GM13977 (cell line): ENCODE measurements around the gene TSPOAP1.

ENCODE experiments used
- DNase-seq: peaks from one replicate; pipeline ENCODE4 v3.0.0; 2012; ENCODE audit warnings: low spot score
- in situ Hi-C: fragments of 300-500 bp; cut with MboI; formaldehyde crosslinking; loops from one replicate; pipeline ENCODE4 v1.12.0; 2022; ENCODE audit warnings: low sequenced_read_pairs, low pct_unique_long_range_greater_than_20kb, mixed read lengths, inconsistent platforms; ENCODE audit not compliant: unreplicated experiment
- TF ChIP-seq, protein P1 (sequence below): IDR thresholded peaks from 2 replicates; pipeline ENCODE4 v1.5.1; 2012; ENCODE audit warnings: mild to moderate bottlenecking, control low read depth; ENCODE audit not compliant: insufficient read depth; ENCODE audit errors: extremely low read depth, missing control alignments

The TSPOAP1 gene

DNA sequence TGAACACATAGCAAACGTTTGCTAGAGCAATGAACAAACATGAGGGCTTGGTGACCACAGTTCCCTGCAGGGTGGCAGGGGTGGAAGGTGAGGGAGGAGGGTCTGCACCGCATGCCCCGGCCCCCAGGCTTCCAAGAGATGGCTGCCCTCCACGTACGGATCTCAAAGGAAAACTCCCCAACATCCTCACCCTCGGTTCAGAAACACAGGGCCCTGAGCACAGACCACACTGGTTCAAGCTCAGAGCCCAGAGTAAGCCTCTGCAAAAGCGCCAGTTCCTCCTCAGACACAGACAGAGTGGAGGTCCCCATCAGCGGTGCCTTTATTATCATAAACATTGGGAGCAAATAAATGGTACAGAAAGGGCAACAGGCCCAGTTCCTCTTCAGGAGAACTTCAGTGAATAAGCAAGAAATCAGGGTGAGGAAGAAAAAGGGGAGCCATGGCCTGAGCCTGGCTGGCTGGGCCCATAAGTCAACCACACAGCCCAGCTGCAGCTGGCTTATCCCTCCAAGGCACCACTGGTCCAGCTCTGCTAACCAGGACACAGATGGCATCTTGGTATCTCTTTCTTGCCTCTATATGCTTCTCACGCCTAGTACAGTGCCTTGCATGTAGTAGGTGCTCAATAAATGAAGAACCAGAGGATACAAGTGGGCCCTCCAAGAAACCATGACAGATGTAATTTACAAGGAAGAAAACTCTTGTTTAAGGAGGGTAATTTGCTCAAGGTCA is 58.9 kb downstream of the TSPOAP1 start:
- in situ Hi-C loops, result no loop called here
- TF ChIP-seq, protein P1, sequence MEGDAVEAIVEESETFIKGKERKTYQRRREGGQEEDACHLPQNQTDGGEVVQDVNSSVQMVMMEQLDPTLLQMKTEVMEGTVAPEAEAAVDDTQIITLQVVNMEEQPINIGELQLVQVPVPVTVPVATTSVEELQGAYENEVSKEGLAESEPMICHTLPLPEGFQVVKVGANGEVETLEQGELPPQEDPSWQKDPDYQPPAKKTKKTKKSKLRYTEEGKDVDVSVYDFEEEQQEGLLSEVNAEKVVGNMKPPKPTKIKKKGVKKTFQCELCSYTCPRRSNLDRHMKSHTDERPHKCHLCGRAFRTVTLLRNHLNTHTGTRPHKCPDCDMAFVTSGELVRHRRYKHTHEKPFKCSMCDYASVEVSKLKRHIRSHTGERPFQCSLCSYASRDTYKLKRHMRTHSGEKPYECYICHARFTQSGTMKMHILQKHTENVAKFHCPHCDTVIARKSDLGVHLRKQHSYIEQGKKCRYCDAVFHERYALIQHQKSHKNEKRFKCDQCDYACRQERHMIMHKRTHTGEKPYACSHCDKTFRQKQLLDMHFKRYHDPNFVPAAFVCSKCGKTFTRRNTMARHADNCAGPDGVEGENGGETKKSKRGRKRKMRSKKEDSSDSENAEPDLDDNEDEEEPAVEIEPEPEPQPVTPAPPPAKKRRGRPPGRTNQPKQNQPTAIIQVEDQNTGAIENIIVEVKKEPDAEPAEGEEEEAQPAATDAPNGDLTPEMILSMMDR, result no peak
- no peak for DNase-seq

DNA sequence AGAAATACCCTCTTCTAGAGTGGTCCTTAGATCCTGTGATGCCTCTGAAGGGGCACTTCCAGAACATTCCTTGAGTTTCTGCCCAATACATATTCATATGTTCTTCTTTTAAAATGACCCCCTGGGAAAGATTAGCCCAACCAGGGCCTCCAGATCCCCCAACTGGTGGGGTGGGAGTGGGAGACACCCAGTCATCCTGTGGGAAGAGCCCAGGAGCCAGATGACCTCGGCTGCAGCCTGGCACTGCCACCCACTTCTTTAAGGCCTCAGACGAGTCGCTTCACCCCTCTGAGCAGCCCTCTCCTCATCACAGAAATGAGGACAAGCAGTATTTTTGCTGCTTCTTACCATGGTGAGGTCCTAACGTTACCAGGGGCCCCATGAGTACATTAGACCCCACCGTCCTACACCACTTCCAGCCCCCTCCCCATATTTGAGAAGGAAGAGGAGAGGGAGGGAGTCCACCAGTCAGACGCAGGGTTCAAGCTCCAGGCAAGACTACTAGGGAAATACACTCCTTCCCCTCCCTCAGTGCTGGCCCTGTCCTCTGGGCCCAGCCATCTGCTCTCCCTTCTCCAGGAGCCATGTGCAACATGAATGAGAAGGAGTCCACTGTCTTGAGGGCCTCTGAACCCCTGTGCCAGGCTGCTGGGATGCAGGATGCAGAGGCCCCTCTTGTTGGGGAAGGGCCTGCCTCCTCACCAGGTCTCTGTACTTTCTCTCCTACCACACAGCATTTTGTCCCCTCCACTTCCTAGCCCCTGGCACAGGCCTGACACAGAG is 59.6 kb downstream of the TSPOAP1 start:
- DNase-seq, result no peak
- in situ Hi-C loops, result no loop called here
- TF ChIP-seq, protein P1, result no peak

DNA sequence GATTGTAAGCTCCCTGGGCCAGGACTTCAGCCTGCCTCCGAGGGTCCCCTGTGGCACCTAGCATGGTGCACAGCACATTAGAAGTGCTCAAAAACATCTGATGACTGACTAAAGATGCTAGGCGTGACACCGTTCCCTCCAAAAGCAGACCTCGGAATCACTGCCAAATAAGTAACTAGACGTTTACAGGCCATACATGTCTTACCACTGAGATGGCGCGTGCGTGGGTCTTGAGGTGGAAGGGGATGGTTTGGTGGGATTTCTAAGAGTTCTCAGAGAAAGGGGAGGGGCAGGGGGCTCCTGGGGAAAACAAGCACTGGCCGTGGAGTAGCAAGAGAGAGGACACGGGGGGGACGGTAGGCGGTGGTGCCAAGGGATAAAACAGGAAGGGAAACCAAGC is 60.3 kb downstream of the TSPOAP1 start:
- DNase-seq, result no peak
- TF ChIP-seq, protein P1, result no peak
- in situ Hi-C loops, result no loop called here

DNA sequence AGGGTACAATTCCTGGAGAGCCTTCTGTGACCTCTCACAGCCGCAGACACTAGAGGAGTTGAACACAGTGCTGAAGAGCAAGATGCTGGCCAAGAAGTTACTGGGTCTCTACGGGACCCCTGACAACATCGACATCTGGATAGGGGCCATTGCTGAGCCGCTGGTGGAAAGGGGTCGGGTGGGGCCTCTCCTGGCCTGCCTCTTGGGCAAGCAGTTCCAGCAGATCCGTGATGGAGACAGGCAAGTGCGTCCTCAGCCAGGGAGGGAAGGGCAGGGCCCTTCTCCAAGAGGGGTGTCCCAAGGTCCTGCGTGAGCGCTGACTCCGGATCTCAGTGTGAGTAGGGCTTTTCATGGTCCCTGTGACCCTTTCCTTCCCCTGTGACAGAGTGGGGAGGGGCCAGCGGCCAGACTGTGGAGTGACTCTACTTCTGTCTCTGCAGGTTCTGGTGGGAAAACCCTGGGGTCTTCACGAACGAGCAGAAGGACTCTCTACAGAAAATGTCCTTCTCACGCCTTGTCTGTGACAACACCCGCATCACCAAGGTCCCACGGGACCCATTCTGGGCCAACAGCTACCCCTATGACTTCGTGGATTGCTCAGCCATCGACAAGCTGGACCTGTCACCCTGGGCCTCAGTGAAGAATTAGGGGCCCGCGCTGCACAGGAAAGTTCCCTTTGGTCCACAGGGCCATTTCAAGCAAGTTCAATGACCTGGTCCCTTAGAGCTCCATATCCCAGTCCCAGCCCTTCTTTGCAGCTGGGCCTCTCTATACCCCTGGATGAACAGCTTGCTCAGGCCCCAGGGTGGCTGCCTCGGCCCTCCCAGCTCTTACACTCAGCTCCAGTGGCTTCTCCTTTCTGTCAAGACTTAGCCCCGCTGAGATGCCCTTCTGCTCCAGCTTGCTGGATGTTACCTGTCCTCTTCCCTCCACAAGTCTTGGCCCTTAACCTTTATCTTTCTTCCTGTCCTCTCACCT is 61.0 kb downstream of the TSPOAP1 start:
- DNase-seq, result no peak
- TF ChIP-seq, protein P1, result no peak
- in situ Hi-C loops, result no loop called here

DNA sequence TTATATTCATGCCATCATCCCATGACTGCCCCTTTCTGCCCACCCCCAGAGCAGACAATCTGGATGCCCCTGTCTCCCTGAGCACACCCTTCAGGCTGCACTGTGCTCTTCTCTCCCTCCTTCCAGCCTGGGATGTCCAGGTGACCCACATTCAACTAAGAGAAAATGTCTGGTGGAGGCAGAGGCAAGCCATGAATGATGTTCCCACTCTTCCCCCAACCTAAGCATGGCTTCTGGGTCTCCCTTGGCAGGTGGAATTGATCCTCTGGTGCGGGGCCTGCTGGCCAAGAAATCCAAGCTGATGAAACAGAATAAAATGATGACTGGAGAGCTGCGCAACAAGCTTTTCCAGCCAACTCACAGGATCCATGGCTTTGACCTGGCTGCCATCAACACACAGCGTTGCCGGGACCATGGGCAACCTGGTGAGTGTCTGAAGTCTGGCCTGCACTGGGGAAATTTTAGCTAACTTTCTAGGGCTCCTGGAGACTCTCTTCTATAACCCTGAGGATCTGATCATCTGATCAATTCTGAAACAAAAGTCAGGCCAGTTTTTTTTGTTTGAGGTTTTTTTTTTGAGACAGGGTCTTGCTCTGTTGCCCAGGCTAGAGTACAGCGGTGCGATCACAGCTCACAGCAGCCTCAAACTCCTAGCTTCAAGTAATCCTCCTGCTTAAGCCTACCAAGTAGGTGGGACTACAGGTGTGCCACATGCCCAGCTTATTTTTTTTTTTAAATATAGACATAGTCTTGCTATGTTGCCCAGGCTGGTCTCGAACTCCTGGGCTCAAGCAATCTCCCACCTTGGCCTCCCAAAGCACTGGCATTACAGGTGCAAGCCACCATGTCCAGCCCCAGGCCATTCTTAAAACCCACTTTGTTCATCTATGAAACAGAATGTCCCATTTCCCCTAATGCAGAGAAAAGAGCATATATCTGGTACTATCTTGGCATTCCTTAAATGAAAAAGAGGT is 62.4 kb downstream of the TSPOAP1 start:
- TF ChIP-seq, protein P1, result no peak
- in situ Hi-C loops, result no loop called here

DNA sequence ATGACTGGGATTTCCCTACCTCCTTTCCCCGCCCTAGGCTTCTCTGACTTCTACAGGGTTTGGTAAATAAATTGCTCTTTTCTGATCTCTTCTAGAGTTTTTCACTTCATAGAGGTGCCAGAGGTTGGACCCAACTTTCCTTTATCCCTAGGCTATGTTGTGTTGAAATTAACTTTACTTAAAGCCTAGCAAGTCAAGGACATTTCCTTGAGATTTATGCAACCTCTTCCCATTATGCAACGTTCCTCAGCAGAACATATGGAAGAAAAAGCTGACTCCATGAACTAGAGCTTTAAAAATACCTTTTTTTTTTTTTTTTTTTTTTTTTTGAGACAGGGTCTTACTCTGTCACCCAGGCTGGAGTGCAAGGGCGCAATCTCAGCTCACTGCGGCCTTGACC is 63.3 kb downstream of the TSPOAP1 start:
- DNase-seq, result no peak
- TF ChIP-seq, protein P1, result no peak
- in situ Hi-C loops, result no loop called here

More for the DNA sequence above, 62.4 kb downstream of the TSPOAP1 start:
- no peak for DNase-seq
